Right lobe of liver (tissue), 4 donors: ENCODE results near the gene MAMLD1.

Experiments
- CTCF ChIP-seq, 4 donors: fragments of 200-600 bp in 3 of 4; fragments of 450-650 bp in 1 of 4; IDR thresholded peaks; one replicate each; pipeline versions ENCODE4 v1.5.1 to v1.8.0; 2016 to 2022; ENCODE audit warnings: antibody characterized with exemption in 4 of 4, mild to moderate bottlenecking in 2 of 4
- POLR2A ChIP-seq: fragments of 450-650 bp; IDR thresholded peaks from one replicate; pipeline ENCODE4 v1.6.1; 2017; ENCODE audit warnings: antibody characterized with exemption, mild to moderate bottlenecking
- donor health status: DM: no; HTN: no; CAD: no.
- donor health status: DM: no; HTN: no; CAD: no.
- donor health status: DM: no; HTN: yes; CAD: no.

GRCh38 chrX:150543230-150544155 lies 180.4 kb downstream of the MAMLD1 start:
- no peak for TF ChIP-seq CTCF (IDR thresholded peaks at IDR 0.05)
- no peak for TF ChIP-seq POLR2A
